Epithelial cell of alveolus of lung (primary cell): Measurements from ENCODE around the gene CDH24. TPM values are rescaled to one million over a fixed set of nuclear protein-coding genes. Genes with fewer than 3 reads are reported as not detected.

ENCODE experiments used
- total RNA-seq: library from RNA; depleted of rRNA; stranded (reverse); fragments of >200 nt; gene quantifications from 2 replicates; pipeline ENCODE4 v1.2.1, GENCODE V29; 2015

CDH24 gene
- total RNA-seq: 5.8 and 12.5 TPM in 2 replicates

GRCh38 chr14:23056956-23057756 lies at the start of gene CDH24:
Gene CDH24 (minus strand): TSS chr14:23057520. CDS start chr14:23055733, 1,787 bp downstream.

GRCh38 chr14:23104591-23105347 lies 47.4 kb upstream of the CDH24 start, which contains the start of gene CIROP:
Gene CIROP (minus strand): TSS chr14:23104989. CDS start chr14:23104920, 69 bp downstream.

GRCh38 chr14:23095196-23096108 lies 38.1 kb upstream of the CDH24 start, which contains the start of gene C14orf119:
Gene C14orf119 (plus strand): TSS chr14:23095505. CDS start chr14:23097659, 2,154 bp downstream.

DNA sequence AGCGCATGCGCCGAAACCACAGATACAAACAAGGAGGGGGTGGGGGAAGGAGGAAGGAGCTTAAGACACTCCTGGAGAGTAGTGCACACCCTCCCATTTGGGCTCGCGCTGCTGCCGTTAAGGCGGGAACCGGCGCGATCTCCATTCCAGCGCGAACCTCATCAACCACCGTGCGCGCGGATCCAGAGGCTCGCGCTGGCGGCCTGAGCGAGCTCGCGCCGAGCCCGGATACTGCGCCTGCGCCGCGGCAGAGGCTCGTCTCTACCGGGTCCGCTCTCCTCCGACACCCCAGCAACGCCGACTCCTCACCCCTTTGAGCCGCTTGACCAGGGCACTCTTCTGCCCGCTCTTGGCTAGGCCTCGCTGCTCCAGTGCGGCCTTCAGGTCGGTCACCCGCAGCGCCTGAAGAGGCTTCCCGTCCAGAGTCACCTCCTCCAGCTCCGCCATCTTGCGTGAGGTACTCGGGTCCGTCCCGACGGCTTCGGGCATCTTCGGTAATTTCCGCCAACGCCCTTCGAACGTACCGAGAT lies 37.4 kb upstream of the CDH24 start, which contains the start of gene ACIN1:
ACIN1 (minus strand) TSS at position 471 of the 530 bp plus-strand sequence; CDS start at position 447, 24 bp downstream.

DNA sequence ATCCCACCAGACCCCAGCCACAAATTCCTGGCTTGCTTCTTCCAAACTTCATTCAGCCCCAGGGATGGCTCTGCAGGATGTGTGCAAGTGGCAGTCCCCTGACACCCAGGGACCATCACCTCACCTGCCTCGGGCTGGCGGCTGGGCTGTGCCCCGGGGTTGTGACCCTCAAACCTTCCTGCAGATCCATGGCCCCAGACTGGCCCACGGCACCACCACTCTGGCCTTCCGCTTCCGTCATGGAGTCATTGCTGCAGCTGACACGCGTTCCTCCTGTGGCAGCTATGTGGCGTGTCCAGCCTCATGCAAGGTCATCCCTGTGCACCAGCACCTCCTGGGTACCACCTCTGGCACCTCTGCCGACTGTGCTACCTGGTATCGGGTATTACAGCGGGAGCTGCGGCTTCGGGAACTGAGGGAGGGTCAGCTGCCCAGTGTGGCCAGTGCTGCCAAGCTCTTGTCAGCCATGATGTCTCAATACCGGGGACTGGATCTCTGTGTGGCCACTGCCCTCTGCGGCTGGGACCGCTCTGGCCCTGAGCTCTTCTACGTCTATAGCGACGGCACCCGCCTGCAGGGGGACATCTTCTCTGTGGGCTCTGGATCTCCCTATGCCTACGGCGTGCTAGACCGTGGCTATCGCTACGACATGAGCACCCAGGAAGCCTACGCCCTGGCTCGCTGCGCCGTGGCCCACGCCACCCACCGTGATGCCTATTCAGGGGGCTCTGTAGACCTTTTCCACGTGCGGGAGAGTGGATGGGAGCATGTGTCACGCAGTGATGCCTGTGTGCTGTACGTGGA lies 15.0 kb downstream of the CDH24 start, which contains the start of gene PSMB11:
PSMB11 (plus strand) TSS at position 51 of the 804 bp plus-strand sequence; CDS start at position 65, 14 bp downstream.

GRCh38 chr14:23034498-23035302 lies 22.6 kb downstream of the CDH24 start, which contains the start of gene PSMB5:
Gene PSMB5 (minus strand): TSS chr14:23034900. CDS start chr14:23034881, 19 bp downstream.

GRCh38 chr14:23009939-23010726 lies 47.2 kb downstream of the CDH24 start, which contains the start of gene C14orf93:
Gene C14orf93 (minus strand): TSS chr14:23010143. CDS start chr14:22999023, 11,120 bp downstream.

Other genes with a start within 250 kb of the CDH24 start
- gene SLC7A7, start 242.1 kb downstream of the CDH24 start, total RNA-seq: 9.1 and 12.7 TPM in 2 replicates
- 71.9 and 243 TPM in 2 replicates for gene MRPL52, start 227.6 kb downstream of the CDH24 start, total RNA-seq
- 445 and 594 TPM in 2 replicates for gene MMP14, start 220.9 kb downstream of the CDH24 start, total RNA-seq
- gene LRP10, start 185.8 kb downstream of the CDH24 start, total RNA-seq: 97.6 and 109 TPM in 2 replicates
- 0.32 and 0.39 TPM in 2 replicates for gene REM2, start 174.3 kb downstream of the CDH24 start, total RNA-seq
- gene RBM23, start 138.4 kb downstream of the CDH24 start, total RNA-seq: 55.1 and 71.5 TPM in 2 replicates
- 54.9 and 84.9 TPM in 2 replicates for gene PRMT5, start 128.1 kb downstream of the CDH24 start, total RNA-seq
- gene HAUS4, start 100.4 kb downstream of the CDH24 start, total RNA-seq: 52.2 and 55.6 TPM in 2 replicates
- gene AJUBA, start 75.0 kb downstream of the CDH24 start, total RNA-seq: 17.0 and 22.6 TPM in 2 replicates
- gene C14orf93, start 47.4 kb downstream of the CDH24 start, total RNA-seq: 9.8 and 13.2 TPM in 2 replicates
- gene PSMB5, start 22.6 kb downstream of the CDH24 start, total RNA-seq: 234 and 386 TPM in 2 replicates
- gene PSMB11, start 15.3 kb downstream of the CDH24 start, total RNA-seq: not detected in 2 replicates
- 53.3 and 99.1 TPM in 2 replicates for gene ACIN1, start 37.6 kb upstream of the CDH24 start, total RNA-seq
- 53.2 and 53.3 TPM in 2 replicates for gene C14orf119, start 38.0 kb upstream of the CDH24 start, total RNA-seq
- 0.88 TPM in 1 of 2 replicates, not detected in the other for gene CIROP, start 47.5 kb upstream of the CDH24 start, total RNA-seq
- not detected in 2 replicates for gene CEBPE, start 61.7 kb upstream of the CDH24 start, total RNA-seq
- 0.26 and 4.6 TPM in 2 replicates for gene SLC7A8, start 126.1 kb upstream of the CDH24 start, total RNA-seq
- not detected in 2 replicates for gene RNF212B, start 180.4 kb upstream of the CDH24 start, total RNA-seq
- gene HOMEZ, start 228.6 kb upstream of the CDH24 start, total RNA-seq: 9.1 and 16.4 TPM in 2 replicates
- gene PPP1R3E, start 245.3 kb upstream of the CDH24 start, total RNA-seq: 1.6 and 4.7 TPM in 2 replicates
- gene BCL2L2, start 249.3 kb upstream of the CDH24 start, total RNA-seq: 12.0 and 18.4 TPM in 2 replicates